ENCODE measurements around the gene PI16. TPM values are rescaled to one million over a fixed set of nuclear protein-coding genes. Genes with fewer than 3 reads are reported as not detected.
A peak's percentile ranks its signal among the peaks of the same experiment; 100 is the strongest.

Gene PI16
- total RNA-seq, 1 donor from 2014 or later = 20.5 TPM

GRCh38 chr6:37005061-37005810 lies 50.7 kb downstream of the PI16 start, which contains the start of gene FGD2:
TSS of gene FGD2 (plus strand) at chr6:37005655. CDS start at chr6:37005818, 163 bp downstream.
- DNase-seq (ENCODE audit: low spot score) = no peak
- Mint-ChIP-seq H3K36me3 (ENCODE audit: low read depth, unreplicated experiment) (no peaks in the 10 kb centered on the region), H3K4me1 (ENCODE audit: unreplicated experiment) (no peaks in the 10 kb centered on the region), H3K4me3 (ENCODE audit: unreplicated experiment) (no peak within 1 kb of the TSS), H3K27me3 (ENCODE audit: unreplicated experiment) (no peaks in the 10 kb centered on the region), H3K9me3 (ENCODE audit: unreplicated experiment) (no peaks in the 10 kb centered on the region), H3K27ac (ENCODE audit: unreplicated experiment) (no peak within 1 kb of the TSS)
- no peak for TF ChIP-seq CTCF (IDR thresholded peaks at IDR 0.05; ENCODE audit: unreplicated experiment)

- no peak overlapping the region for H3K4me3 Mint-ChIP-seq (ENCODE audit: unreplicated experiment)
Observed at GRCh38 chr6:37005827-37006567, 51.5 kb downstream of the PI16 start.

GRCh38 chr6:37006793-37007339 lies 52.3 kb downstream of the PI16 start:
- no peak for DNase-seq (ENCODE audit: low spot score)

More at GRCh38 chr6:37005827-37006567, 51.5 kb downstream of the PI16 start:
- Mint-ChIP-seq H3K4me1 (ENCODE audit: unreplicated experiment) (no peaks in the 10 kb centered on the region), H3K27ac (ENCODE audit: unreplicated experiment) (no peak overlapping the region), H3K36me3 (ENCODE audit: low read depth, unreplicated experiment) (no peaks in the 10 kb centered on the region), H3K9me3 (ENCODE audit: unreplicated experiment) (no peaks in the 10 kb centered on the region), H3K27me3 (ENCODE audit: unreplicated experiment) (no peaks in the 10 kb centered on the region)
- DNase-seq (ENCODE audit: low spot score) = no peak
- no peak for TF ChIP-seq CTCF (IDR thresholded peaks at IDR 0.05; ENCODE audit: unreplicated experiment)

GRCh38 chr6:37007340-37008043 lies 53.0 kb downstream of the PI16 start:
- H3K36me3 Mint-ChIP-seq (ENCODE audit: low read depth, unreplicated experiment) = no peaks in the 10 kb centered on the region
- DNase-seq (ENCODE audit: low spot score) = no peak
- peak overlapping the region; percentile 64 for H3K27ac Mint-ChIP-seq (ENCODE audit: unreplicated experiment)
- no peak for TF ChIP-seq CTCF (IDR thresholded peaks at IDR 0.05; ENCODE audit: unreplicated experiment)
- H3K27me3 Mint-ChIP-seq (ENCODE audit: unreplicated experiment) = no peaks in the 10 kb centered on the region
- no peaks in the 10 kb centered on the region for H3K9me3 Mint-ChIP-seq (ENCODE audit: unreplicated experiment)
- H3K4me1 Mint-ChIP-seq (ENCODE audit: unreplicated experiment) = no peaks in the 10 kb centered on the region
- H3K4me3 Mint-ChIP-seq (ENCODE audit: unreplicated experiment) = no peak overlapping the region

More at GRCh38 chr6:37006793-37007339, 52.3 kb downstream of the PI16 start:
- Mint-ChIP-seq H3K36me3 (ENCODE audit: low read depth, unreplicated experiment) (no peaks in the 10 kb centered on the region), H3K27me3 (ENCODE audit: unreplicated experiment) (no peaks in the 10 kb centered on the region), H3K9me3 (ENCODE audit: unreplicated experiment) (no peaks in the 10 kb centered on the region), H3K4me3 (ENCODE audit: unreplicated experiment) (no peak overlapping the region), H3K4me1 (ENCODE audit: unreplicated experiment) (no peaks in the 10 kb centered on the region), H3K27ac (ENCODE audit: unreplicated experiment) (no peak overlapping the region)
- no peak for TF ChIP-seq CTCF (IDR thresholded peaks at IDR 0.05; ENCODE audit: unreplicated experiment)

Measured in endothelial cell (in vitro differentiated cells).